Hindlimb muscle (tissue), 1 donor: ENCODE measurements around the gene S100A5. TPM values are rescaled to one million over a fixed set of nuclear protein-coding genes. Genes with fewer than 3 reads are reported as not detected.
"Not testable (repeated sequence)": the region's sequence is repeated elsewhere in the genome, so short reads cannot be mapped to it uniquely, and the experiment has no call there.

ENCODE experiments used
- DNase-seq: peaks from one replicate; pipeline ENCODE4 v3.0.0-alpha.2; 2013
- polyA plus RNA-seq: library from polyadenylated mRNA; unstranded; fragments of 120-200 nt; gene quantifications from one replicate; pipeline ENCODE4 v1.2.1, GENCODE V29; 2013; ENCODE audit not compliant: insufficient read length

S100A5 gene
- polyA plus RNA-seq, 1 donor, result not detected

DNA sequence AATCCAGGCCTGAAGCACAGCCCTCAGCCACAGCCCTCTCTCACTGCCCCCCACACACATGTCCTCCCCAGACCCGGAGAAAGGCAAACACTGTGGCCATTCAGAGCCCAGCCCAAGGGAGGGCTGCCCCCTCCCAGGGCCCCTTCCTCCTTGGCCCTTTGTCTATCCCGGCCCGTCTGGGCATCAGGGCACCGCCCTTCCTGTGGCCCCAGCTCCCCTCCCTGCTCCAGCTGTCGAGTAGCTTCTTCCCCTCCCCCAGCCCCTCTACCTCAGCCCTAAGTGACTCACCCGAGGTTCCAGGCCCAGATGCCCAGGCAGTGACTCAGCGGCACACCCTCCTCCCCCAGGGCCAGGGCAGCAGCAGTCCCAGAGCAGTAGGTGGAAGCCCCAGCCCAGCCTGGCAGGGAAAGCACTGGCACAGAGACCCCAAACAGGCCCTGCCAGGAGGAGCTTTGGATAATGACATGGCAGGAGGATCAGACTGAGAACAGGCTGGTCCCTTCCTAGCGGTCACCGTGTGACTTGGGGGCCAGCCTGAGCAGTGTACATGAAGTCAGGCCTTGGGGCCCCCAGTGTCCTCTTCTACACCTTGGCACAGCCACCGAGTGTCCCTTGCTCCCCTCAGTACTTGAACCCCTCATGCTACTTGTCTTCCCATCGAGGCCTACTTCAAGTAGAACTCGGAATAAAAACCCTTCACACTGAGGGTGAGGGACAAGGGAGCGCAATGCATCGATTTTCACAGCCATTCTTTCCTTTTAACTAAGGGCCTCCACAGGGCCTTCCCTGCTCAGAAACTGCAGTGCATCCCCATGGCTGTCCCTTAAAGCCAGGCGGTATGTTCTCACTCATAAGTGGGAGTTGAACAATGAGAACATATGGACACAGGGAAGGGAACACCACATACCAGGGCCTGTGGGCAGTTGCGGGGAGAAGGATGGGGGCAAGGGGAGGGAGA lies 26.0 kb upstream of the S100A5 start:
- peak; percentile 80 for DNase-seq

DNA sequence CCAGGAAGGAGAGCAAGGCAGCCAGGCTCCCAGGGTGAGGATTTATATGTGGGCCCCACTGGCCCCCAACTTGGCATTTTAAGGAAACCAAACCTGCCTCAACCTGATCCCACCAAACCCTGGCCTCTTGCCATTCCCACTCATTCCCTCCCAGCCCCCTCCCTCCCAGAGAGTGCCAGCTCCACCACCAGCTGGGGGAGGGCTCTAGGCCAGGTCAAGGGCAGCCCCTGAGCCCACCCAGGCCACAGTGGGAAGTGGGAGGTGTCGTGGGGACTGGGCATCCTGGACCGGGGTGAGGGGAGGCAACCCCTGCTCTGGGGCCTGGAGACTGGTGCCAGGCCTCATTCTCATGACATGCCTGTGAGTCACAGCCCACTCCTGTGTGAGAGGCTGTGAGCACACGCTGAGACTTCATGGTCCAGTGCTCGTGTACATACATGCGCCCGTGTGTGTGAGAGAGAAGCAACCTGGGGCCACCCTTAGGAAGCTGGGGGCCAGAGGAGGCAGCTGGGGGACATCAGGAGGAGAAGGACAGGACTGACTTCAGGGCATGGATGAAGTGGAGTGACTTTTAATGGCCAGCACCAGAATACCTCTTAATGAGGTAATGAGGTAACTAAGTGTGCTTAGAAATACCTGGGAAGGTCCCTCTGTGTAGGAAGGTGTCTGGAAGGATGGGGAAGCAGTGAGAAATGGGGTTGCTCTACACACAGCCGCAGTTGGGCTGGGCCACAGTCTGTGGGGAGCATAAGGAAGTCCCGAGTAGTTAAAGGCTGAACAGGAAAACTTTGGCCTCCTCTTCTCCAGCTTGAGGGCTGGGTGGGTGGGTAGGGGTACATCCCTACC lies 25.0 kb upstream of the S100A5 start, which contains the start of gene S100A2:
Gene S100A2, minus strand, starts transcription at position 316 of the 846 bp plus-strand sequence. CDS start 1,967 bp downstream, outside the sequence.
- DNase-seq, result no peak

DNA sequence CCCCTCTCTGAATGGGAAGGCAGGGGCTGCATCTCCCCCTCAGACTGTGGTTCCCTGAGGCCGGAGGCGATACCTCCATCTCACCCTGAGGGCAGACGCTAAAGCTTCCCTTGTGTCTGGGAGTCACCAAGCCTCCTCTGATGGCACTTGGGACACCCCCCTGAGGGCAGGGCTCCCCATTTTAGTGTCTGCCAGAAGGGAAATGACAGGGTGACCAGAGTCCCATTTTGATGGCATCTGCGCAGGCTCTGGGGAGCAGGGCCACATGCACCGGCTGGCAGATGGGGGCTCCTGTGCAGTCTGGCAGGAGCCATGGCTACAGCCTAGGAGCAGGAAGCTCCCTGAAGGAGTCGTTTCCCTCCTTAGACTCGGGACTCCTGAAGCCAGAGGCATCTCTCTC lies 23.3 kb upstream of the S100A5 start:
- no peak for DNase-seq

DNA sequence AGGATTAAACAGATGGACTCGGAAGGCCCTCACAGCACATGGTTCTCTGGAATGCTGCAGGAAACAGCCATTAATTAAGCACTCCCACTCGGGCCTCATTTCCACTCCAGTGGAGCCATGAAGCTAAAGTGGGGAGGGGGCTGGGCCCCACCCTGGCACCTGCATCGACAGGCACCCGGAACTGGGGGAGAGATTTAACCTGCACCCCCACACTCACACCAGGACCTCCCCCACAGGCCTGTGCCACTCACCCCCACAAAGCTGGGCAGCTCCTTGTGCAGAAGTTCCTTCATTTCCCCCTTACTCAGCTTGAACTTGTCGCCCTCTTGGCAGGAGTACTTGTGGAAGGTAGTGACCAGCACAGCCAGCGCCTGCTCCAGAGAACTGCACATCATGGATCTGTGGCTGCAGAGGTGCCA lies 22.8 kb upstream of the S100A5 start:
- no peak for DNase-seq

DNA sequence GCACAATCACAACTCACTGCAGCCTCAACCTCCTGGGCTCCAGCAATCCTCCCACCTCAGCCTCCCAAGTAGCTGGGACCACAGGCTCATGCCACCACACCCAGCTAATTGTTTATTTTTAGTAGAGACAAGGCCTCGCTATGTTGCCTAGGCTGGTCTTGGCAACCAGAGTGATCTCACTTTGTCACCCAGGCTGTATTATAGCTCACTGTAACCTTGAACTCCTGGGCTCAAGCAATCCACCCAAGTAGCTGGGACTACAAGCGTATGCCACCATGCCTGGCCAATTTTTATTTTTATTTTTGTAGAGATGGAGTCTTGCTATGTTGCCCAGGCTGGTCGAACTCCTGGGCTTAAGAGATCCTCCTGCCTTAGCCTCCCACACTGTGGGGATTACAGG lies 21.3 kb upstream of the S100A5 start:
- DNase-seq, result not testable (repeated sequence)

DNA sequence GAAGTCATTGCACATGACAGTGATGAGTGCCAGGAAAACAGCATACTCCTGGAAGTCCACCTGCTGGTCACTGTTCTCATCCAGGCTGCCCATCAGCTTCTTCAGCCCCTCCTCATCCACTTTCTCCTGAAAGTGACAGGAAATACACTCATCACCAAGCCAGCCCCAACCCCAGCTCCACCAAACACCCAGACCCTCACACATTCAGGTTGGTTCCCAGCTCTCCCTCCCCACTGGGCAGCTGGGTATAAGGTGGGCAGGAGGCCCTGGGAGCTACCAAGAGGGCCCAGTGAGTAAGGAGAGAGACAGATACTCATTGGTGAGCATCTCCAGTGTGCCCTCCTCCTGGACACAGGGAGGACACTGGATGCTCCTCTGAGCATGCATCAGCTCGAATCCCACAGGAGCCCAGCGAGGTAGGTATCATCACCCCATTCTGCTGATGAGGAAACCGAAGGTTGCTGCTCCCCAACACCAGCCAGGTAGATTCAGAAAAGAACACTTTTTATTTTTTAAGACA lies 20.8 kb upstream of the S100A5 start:
- DNase-seq, result no peak

DNA sequence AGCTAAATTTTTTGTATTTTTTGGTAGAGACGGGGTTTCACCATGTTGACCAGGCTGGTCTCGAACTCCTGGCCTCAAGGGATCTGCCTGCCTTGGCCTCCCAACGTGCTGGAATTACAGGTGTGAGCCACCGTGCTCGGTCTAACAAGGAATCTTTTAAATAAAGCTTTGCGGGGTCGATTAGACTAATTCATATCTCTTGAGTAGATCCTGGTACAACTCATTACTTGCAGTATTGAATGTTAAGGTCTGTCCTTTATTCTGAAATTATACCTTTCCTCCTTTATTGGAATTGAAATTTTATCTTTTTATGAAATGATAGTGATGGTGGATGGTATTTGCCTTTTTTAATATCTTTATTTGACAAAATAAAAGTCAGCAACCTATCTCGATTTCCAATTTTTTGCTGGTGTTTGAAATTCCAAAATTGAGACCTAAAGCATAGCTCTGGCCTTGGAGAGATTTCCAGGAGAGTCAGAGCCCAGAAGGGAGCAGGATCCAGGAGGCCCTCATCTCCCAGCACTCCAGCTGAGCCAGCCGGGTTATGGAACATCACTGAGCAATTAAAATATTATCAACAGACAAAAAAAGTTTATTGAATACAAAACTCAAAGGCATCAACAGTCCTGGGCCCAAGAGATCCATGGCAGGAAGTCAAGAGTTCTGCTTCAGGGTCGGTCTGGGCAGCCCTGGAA lies 20.2 kb upstream of the S100A5 start:
- no peak for DNase-seq

DNA sequence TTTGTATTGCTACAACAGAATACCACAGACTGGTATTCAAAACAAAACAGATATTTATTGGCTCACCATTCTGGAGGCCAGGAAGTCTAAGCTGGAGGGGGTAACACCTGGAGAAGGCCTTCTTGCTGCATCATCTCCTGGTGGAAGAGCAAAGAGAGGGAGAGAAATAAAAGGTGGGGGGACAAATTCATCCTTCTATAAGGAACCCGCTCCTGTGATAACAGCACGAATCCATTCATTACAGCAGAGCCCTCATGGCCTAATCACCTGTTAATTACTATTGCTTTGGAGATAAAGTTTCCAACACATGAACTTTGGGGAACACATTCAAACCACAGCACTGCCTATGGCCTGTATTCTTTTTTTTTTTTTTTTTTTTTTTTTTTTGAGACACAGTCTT lies 19.5 kb upstream of the S100A5 start:
- no peak for DNase-seq

DNA sequence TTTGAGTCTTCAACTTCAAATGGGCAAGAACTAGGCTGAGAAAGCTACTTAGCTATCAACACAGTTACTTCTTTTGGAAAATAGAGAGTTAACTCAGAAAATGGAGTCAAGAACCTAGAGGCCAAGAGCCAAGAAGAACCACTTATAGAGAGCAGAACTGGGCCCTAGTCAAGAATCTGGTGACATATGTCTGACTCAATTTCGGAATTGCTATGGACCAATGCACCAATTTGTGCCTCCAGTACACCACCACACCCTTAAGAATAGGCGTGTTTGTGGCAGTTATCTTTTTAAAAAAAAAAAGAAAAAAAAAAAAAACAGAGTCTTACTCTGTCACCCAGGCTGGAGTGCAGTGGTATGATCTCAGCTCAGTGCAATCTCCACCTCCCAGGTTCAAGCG lies 17.1 kb upstream of the S100A5 start:
- no peak for DNase-seq

DNA sequence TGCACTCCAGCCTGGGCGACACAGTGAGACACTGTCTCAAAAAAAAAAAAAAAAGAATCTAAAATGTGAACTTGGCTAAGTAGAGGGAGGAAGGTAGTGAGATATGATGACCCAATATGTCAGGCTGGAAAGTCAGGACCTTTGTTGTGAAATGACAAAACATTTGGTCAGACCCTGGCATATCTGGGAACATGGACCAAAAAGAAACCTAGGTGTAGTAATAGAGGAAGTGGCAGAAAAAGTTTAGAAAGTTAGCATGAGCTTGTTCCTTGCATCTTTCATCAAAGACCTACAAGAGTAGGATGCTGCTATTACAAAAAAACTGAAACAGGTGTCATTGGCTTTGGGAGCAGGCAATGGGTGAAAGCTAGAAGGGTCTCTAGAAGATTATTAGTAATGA lies 15.6 kb upstream of the S100A5 start:
- no peak for DNase-seq

DNA sequence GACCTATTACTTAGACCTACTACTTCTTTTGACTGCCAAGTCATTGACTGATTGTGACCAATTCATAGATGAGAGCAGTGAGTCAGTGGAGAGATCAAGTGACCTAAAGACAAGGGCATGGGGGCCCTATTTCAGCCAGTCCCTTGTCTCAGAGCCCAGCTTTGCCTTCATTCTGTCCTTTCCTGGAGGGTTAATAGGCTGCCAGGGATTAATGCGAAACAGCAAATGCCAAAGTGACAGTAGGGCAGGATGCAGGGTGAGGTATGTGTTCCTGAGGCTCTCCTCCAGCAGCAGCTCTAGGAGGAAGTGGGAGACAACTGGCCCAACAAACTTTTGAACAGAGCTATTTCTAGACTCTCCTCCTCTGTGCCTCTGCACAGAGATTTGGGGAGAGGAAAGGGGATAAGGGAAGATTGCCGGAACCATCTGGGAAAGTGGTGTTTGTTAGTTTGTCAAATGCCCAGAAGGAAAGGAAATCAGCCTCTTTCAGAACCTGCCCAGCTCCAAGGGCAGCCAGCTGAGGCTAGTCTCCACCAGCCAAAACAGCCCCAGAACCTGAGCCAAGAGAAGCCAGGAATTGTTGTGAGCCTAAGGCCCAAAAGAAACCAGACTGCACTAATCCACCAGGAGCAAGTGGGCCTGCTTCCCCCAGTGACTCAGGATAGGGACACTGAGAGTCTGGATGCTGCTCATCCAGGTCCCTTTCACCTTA lies 13.3 kb upstream of the S100A5 start:
- DNase-seq, result peak; percentile 65

DNA sequence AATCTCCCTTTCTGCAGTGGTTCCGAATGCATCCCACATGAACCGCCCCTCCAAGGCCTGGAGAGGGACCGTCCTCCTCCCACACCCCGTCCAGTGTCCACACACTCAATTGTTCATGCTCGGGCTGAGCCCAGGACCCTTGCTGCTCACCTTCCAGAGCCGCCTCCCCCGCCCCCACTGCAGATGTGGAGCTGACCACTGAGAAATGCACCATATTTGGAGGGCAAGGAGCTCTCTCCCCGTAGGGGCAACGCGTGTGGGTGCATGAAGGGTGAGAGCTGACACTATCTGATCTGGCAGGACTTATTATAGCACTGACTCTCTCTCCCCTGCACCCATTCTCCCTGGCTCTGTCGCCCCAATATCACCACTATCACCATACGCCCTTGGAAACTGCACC lies 12.4 kb upstream of the S100A5 start:
- no peak for DNase-seq

DNA sequence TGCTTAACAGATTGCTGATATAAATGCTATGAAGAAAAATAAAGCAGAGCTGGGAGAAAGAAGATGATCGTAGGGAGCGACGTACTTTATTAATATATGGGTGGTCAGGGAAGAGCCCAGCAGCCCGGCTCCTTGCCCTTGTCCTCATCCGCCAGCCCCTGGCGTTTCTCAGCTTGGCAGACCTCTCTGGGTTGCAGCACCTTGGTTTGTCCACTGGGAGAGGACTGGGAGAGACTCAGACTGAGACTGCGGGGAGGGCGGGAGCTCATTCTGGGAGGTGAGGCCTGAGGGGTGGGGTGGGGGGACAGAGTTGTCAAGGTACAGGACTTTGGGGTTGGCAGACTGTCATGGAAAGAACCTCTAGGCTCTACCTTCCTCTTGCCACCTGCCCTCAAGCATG lies 11.6 kb upstream of the S100A5 start:
- no peak for DNase-seq

DNA sequence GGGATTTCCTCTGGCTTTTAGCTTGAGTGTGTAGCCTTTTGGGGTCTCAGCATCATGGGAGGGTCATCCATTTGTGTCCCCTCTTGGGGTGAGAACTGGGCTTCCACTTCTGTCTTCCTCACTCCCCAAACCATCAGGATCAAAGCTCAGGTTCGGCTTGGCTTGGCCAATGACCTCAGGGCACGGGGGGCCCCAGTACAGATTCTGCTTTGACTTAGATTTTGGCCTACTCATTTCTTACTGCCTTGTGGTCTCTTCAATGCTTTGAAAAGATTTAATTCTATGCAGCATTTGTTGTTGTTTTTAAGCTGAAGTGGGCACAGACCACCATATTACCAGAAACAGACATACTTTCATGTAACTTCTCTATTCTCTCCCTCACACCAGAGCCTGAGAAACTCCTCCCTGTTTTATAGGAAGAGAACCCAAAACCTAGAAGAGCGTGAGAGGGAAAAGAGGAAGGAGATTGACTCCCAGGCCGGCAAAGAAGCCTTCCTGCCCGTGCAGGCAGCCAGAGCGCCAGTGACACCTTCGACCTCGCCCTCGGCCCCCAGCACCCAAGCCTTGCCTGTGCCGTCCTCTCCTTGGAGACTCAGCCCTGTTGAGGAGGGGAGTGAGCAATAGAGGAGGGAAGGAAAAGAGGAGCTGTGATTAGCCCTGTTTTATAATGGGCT lies 10.2 kb upstream of the S100A5 start:
- no peak for DNase-seq

DNA sequence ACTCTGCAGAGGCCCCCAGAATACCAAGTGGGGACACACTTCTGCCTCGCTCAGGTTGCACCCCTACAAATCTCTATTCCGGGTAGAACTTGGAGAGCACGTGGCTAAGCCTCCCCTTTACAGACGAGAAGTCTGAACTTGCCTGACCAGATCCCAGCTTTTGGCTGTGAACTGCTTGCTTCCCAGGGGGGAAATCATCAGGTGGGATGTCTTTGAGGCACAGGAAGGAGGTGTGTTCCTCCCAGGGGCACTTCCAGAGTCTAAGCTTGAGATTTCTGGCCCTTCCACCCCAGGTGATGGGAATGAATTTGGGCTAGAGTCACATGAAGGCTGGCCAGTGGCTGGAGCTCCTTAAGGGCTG lies 9.6 kb upstream of the S100A5 start:
- DNase-seq, result no peak

DNA sequence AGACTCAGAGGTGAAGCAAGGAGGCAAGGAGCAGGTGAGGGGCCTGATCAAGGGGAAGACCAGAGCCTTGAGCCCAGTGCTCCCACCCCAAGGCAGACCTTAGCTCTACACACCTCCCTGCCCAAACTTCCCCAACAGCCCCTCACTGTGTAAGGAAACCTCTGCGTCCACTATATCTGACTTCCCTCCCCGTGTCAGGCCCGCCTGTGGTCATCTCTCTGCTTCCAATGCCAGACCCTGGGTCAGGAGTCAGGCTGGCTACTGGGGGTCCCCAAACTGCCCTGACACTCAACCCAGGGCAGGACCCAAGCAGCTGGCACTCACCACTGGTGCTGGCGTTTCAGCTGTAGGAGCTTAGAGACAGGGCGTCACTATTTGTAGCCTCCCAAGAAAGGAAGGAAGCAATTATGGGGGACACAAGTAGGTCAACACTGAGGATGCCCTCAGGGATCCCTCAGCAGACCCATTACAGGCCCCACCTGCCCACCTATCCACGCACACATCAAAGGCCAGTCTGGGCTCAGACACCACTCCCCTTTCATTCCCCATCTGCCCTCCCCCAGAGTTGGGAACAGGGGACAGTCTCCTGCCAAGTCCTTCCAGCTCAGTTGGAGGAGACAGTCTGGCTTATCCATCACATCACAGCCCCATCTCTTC lies 9.1 kb upstream of the S100A5 start:
- DNase-seq, result no peak

DNA sequence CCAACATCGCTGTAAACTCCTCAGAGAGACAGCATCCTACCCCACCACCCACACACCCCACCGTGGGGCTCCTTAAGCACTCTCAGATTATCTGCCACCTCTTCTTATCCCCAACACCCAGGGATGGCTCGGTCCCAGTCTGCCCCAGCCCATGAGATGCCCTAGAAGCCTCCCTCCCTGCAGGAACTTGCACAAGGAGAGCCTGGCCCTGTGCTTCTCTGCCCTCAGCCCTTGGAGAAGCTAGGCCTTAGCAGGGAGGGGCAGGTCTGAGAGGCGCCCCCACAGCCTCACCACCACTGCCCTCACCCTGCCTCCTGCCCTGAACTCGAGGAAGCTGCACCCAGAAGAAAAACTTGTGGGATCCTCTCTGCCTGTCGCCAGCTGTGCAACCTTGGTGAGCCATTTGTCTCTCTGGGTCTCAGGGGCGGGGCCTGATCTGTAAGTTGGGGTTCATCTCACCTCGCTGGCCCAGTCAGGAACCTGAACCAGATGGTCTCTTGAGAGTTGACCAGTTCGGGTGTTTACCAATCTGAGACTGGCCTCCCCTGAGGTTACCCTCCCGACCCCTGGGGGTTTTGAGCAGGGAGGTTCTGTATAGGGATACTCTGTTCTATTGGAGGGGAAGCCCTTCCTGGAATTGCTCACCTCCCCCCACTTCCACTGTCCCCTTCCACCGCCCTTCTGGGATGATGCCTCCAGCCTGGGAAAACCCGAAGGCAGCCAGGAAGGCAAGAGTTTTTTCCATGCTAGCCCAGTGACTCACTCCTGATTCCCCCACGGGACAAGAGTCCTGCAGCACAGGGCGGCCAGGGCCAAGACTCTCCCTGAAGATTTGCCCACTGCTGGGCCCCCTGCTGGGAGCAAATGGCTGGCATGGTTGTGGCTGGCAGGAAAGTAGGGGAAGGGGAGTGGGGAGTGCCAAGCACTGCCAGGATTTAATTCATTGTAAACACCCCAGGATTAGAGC lies 8.3 kb upstream of the S100A5 start, which contains the start of gene S100A3:
Gene S100A3, minus strand, starts transcription at position 537 of the 967 bp plus-strand sequence. CDS start 773 bp downstream, outside the sequence.
- DNase-seq, result no peak

DNA sequence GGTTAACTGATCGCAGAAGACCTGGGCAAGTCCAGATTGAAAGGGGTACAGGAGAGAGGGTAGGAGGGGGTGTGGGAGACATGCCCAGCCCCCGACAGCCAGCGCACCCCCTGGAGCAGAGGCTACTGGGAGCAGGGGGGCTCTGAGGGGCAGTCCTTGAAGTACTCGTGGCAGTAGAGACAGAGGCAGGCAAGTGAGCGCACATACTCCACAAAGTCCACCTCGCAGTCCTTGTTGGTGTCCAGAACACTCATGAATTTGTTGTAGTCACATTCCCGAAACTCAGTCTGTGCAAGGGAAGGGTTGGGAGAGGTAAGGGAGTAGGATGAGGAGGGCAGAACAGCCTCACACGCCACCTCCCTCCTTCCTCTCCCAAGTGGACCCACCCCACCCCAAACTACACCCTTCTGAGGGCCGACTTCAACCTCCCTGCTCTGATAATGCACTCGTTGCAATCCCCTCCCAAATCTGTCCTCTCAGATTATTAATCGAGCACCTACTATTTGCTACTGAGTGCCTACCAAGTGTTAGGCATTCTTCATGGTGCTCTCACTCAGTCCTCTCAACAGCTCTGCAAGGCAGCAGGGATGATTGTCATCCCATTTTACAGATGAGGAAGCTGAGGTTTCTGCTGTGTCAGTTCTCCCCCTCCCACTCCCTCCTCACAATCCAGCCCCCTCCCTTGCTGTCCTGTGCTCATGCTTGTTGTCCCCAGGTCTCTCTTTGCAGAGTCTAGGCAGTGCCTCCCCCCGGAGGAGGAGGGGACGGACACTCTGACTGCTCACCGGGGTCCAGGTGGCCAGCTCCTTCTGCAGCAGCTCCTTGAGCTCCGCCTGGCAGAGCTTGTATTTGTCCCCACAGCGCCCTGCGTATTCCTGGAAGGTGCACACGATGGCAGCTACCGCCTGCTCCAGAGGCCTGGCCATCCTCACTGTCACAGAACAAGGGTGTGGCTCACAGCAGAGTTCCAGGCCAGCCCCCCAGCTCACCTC lies 7.1 kb upstream of the S100A5 start:
- no peak for DNase-seq
